PC-3 (cell line): Measurements from ENCODE around the gene LBR.

Experiments
- EZH2 ChIP-seq: fragments of 300-600 bp; sonication (generic); IDR thresholded peaks from one replicate; pipeline ENCODE4 v1.6.1; 2017; ENCODE audit warnings: antibody characterized with exemption, mild to moderate bottlenecking, low read length; ENCODE audit not compliant: unreplicated experiment
- TF ChIP-seq, protein P1 (sequence below): fragments of 300-600 bp; sonication (generic); conservative IDR thresholded peaks from 2 replicates; pipeline ENCODE4 v1.5.1; 2017; ENCODE audit warnings: antibody characterized with exemption, low read depth, mild to moderate bottlenecking, low read length

DNA sequence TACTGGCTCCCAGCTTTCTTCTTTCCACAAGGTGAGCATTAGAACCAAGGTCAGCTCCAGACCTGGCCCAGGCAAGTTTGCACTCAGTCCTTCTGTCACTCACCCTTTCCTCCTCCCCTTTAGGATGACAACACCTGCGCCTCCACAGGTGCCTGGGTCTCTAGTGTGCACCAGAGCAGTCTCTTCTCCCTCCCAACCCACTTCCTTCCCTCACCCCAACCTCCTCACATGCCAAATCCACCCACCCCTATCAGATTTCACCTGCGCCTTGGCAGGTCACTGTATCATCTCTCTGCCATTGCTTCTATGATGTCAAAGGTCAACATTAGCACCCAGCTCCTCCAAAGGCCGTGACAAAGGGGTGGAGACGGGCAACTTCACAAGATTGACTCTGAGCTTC, 38.0 kb downstream of the LBR start:
- TF ChIP-seq, protein P1, sequence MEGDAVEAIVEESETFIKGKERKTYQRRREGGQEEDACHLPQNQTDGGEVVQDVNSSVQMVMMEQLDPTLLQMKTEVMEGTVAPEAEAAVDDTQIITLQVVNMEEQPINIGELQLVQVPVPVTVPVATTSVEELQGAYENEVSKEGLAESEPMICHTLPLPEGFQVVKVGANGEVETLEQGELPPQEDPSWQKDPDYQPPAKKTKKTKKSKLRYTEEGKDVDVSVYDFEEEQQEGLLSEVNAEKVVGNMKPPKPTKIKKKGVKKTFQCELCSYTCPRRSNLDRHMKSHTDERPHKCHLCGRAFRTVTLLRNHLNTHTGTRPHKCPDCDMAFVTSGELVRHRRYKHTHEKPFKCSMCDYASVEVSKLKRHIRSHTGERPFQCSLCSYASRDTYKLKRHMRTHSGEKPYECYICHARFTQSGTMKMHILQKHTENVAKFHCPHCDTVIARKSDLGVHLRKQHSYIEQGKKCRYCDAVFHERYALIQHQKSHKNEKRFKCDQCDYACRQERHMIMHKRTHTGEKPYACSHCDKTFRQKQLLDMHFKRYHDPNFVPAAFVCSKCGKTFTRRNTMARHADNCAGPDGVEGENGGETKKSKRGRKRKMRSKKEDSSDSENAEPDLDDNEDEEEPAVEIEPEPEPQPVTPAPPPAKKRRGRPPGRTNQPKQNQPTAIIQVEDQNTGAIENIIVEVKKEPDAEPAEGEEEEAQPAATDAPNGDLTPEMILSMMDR, result no peak
- no peak for TF ChIP-seq EZH2
